Vagina (tissue), 2 donors: ENCODE measurements around the gene WAC. TPM values are rescaled to one million over a fixed set of nuclear protein-coding genes. Genes with fewer than 3 reads are reported as not detected.
A peak's percentile ranks its signal among the peaks of the same experiment; 100 is the strongest.
"Not testable (repeated sequence)": the region's sequence is repeated elsewhere in the genome, so short reads cannot be mapped to it uniquely, and the experiment has no call there.

ENCODE experiments used
- DNase-seq, 2 donors: peaks; one replicate each; pipeline ENCODE4 v3.0.0-alpha.2; 2017; ENCODE audit errors: extremely low spot score in 2 of 2
- H3K27ac ChIP-seq: fragments of 200-600 bp; sonication (generic); one replicate; pipeline ENCODE4 v1.5.1; 2019
- H3K27me3 ChIP-seq: fragments of 200-600 bp; sonication (generic); one replicate; pipeline ENCODE4 v1.5.1; 2019
- H3K36me3 ChIP-seq, 2 donors: fragments of 200-600 bp; sonication (generic); one replicate each; pipeline ENCODE4 v1.5.1; 2017 to 2019
- H3K4me1 ChIP-seq: fragments of 200-600 bp; sonication (generic); one replicate; pipeline ENCODE4 v1.5.1; 2019
- H3K4me3 ChIP-seq, 2 donors: fragments of 200-600 bp; sonication (generic); 1 replicate in 1 of 2; 2 replicates in 1 of 2; pipeline ENCODE4 v1.5.1; 2016 to 2019
- H3K9me3 ChIP-seq: fragments of 200-600 bp; sonication (generic); one replicate; pipeline ENCODE4 v1.5.1; 2019
- POLR2A ChIP-seq, 2 donors: fragments of 450-650 bp; IDR thresholded peaks; one replicate each; pipeline ENCODE4 v1.6.1; 2017; ENCODE audit warnings: antibody characterized with exemption in 2 of 2, mild to moderate bottlenecking in 2 of 2, moderate library complexity in 2 of 2
- POLR2AphosphoS5 ChIP-seq, 2 donors: sonication (generic); formaldehyde crosslinking; IDR thresholded peaks; one replicate each; pipeline ENCODE4 v1.9.0; 2017; ENCODE audit warnings: antibody characterized with exemption in 2 of 2, mild to moderate bottlenecking in 2 of 2, low read depth in 1 of 2; ENCODE audit not compliant: insufficient read depth in 1 of 2
- intact Hi-C: fragments of 100-400 bp; cut with DNase I; formaldehyde crosslinking; loops from one replicate; pipeline ENCODE4 v1.15.1; 2023
- total RNA-seq: library from RNA; depleted of rRNA; stranded (reverse); fragments of >200 nt; gene quantifications from one replicate; pipeline ENCODE4 v1.2.3, GENCODE V29; 2016
- TF ChIP-seq, protein P1 (sequence below), 3 experiments: fragments of 450-650 bp in 2 of 3; fragments of 200-600 bp in 1 of 3; sonication (generic) in 1 of 3; IDR thresholded peaks; one replicate each; pipeline ENCODE4 v1.5.1; 2017 to 2019; ENCODE audit warnings: antibody characterized with exemption in 3 of 3, mild to moderate bottlenecking in 2 of 3, moderate library complexity in 2 of 3

WAC gene, protein sequence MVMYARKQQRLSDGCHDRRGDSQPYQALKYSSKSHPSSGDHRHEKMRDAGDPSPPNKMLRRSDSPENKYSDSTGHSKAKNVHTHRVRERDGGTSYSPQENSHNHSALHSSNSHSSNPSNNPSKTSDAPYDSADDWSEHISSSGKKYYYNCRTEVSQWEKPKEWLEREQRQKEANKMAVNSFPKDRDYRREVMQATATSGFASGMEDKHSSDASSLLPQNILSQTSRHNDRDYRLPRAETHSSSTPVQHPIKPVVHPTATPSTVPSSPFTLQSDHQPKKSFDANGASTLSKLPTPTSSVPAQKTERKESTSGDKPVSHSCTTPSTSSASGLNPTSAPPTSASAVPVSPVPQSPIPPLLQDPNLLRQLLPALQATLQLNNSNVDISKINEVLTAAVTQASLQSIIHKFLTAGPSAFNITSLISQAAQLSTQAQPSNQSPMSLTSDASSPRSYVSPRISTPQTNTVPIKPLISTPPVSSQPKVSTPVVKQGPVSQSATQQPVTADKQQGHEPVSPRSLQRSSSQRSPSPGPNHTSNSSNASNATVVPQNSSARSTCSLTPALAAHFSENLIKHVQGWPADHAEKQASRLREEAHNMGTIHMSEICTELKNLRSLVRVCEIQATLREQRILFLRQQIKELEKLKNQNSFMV
- total RNA-seq = 112 TPM

DNA sequence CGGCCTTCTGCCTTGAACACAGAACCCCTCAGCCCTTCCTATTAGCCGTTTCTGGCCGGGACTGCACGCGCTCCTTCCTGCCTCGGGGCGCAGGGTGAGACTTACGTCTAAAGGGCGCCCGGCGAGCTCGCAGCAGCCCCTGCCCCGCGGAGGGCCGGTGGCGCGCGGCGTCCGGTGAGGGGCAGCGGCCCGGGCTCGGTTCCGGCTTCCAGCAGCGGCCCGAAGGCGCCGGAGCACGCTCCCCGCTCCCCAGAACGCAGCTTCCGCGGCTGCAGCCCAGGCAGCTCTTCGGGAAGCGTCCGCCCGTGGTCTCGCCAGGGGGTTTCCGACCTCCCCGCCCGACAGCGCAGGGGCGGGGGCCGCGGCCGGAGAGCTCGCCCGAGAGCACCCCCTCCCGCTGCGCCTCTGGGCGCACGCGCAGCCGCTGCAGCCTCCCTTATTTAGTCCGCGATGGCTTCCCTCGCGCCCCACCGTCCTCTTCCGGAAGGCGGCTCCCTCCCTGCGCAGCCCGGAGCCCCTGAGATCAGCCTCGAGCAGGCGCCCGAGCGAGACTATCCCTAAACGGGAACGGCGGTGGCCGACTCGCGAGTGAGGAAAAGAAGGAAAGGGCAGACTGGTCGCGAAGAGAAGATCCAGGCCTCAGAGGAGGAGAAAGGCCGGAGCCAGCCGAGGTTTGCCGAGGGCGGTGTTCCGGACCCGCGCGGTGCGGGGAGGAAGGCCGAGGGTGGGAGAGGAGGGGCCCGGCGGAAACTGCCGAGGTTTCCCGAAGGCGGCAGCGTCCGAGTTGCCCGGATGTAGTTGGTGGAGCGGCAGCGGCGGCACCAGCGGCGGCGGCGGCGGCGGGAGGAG is at the start of gene WAC:
Gene WAC (plus strand): TSS at position 782 of the 849 bp plus-strand sequence. CDS start 462 bp downstream, outside the sequence.
- peak within 1 kb of the TSS; percentile 57 to 99 for H3K4me3 ChIP-seq
- H3K27ac ChIP-seq = peak within 1 kb of the TSS; percentile 88
- TF ChIP-seq, protein P1, sequence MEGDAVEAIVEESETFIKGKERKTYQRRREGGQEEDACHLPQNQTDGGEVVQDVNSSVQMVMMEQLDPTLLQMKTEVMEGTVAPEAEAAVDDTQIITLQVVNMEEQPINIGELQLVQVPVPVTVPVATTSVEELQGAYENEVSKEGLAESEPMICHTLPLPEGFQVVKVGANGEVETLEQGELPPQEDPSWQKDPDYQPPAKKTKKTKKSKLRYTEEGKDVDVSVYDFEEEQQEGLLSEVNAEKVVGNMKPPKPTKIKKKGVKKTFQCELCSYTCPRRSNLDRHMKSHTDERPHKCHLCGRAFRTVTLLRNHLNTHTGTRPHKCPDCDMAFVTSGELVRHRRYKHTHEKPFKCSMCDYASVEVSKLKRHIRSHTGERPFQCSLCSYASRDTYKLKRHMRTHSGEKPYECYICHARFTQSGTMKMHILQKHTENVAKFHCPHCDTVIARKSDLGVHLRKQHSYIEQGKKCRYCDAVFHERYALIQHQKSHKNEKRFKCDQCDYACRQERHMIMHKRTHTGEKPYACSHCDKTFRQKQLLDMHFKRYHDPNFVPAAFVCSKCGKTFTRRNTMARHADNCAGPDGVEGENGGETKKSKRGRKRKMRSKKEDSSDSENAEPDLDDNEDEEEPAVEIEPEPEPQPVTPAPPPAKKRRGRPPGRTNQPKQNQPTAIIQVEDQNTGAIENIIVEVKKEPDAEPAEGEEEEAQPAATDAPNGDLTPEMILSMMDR (IDR thresholded peaks at IDR 0.05) = no peak
- TF ChIP-seq POLR2A (IDR thresholded peaks at IDR 0.05) (peak in 1 of 2 donors; percentile 76), POLR2AphosphoS5 (IDR thresholded peaks at IDR 0.05; ENCODE audit: insufficient read depth in 1 of 2, low read depth in 1 of 2) (peak; percentile 92 to 97)
- H3K4me1 ChIP-seq = peaks cover 58% of the 10 kb centered on the region
- H3K9me3 ChIP-seq = no peaks in the 10 kb centered on the region
- H3K27me3 ChIP-seq = no peaks in the 10 kb centered on the region
- peak in 1 of 2 donors; percentile 95 for DNase-seq
- peaks cover 0 to 20% of the 10 kb centered on the region in 2 donors for H3K36me3 ChIP-seq
- intact Hi-C loops = loop anchor here (5.0 kb wide), 1 partner anchor 1375 kb away; the partner anchor contains the start of gene MASTL

DNA sequence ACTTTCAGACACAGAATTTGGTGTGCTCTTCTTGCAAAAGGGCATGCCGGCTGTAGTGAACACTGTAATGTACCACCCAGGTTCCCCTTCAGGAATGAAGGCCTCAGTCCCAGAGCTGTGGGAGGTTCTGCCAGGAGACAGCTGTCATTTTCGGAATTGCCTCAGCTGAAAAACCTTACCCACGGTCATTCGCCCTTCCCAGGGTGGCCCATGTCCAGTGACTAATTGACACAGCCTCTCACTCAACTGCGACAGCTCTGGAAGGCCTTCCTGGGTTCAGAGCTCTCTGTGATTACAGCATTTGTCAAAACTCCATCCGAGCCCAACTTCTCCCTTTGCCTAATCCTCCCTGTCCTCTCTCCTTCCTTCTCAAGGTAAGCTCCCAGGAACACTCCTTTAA is 43.7 kb upstream of the WAC start:
- intact Hi-C loops = no loop called here
- H3K4me1 ChIP-seq = no peaks in the 10 kb centered on the region
- DNase-seq = no peak
- H3K36me3 ChIP-seq = no peaks in the 10 kb centered on the region
- no peaks in the 10 kb centered on the region for H3K27me3 ChIP-seq
- no peak overlapping the region for H3K4me3 ChIP-seq
- TF ChIP-seq, protein P1 (IDR thresholded peaks at IDR 0.05) = no peak
- TF ChIP-seq POLR2AphosphoS5 (IDR thresholded peaks at IDR 0.05; ENCODE audit: insufficient read depth in 1 of 2, low read depth in 1 of 2) (no peak), POLR2A (IDR thresholded peaks at IDR 0.05) (no peak)
- no peak overlapping the region for H3K27ac ChIP-seq
- no peaks in the 10 kb centered on the region for H3K9me3 ChIP-seq

DNA sequence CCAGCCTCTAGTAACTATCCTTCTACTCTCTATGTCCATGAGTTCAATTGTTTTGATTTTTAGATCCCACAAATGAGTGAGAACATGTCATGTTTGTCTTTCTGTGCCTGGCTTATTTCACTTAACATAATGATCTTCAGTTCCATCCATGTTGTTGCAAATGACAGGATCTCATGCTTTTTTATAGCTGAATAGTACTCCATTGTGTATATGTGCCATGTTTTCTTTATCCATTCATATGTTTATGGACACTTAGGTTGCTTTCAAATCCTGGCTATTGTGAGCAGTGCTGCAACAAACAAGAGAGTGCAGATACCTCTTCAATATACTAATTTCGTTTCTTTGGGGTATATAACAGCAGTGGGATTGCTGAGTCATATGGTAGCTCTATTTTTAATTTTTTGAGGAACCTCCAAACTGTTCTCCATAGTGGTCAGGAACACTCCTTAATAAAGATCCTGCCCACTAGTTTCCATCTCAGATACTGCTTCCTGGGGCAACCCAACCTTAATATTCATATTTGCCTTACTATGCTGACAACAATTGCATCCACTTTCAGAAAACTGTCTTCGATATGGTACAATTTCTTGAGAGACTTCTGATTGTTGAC is 42.6 kb upstream of the WAC start:
- intact Hi-C loops, H3K36me3 ChIP-seq, H3K4me1 ChIP-seq, H3K27ac ChIP-seq, DNase-seq, H3K4me3 ChIP-seq, H3K27me3 ChIP-seq, H3K9me3 ChIP-seq: not testable (repeated sequence)

DNA sequence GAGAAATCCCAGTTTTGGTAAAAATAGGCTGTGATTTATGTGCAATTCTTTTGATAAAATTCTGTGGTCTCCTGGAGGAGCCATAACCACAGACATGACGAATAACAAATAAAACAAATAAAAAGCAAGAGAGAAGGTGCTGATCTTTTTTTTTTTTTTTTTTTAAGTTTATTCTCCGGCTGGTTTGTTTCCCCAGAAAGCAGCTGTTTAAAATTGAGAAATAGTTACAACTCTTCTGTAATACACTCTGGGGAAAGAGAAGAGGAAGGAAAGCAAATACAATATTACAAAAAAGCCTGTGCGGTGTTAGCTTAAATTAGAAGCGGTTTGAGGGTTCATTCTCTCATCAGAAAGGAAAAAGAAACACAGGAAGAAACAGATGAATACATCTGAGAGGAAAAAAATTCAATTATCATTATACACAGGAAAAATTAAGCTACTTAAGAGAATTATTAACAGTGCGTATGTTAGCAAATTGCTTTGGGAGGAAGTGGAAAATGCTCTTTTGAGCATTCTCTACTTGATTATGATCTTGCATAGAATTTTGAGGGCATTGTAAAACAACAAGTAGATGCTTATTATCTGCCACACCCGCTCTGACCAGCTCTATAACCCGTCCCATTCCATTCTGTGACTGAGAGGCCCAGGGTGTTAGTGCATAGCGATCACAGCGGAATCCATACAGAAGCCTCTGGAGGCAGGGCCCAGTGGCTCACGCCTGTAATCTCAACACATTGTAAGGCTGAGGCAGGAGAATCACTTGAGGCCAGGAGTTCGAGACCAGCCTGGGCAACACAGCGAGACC is 40.6 kb upstream of the WAC start:
- no peak overlapping the region for H3K27ac ChIP-seq
- no peak overlapping the region for H3K4me3 ChIP-seq

More for the DNA sequence above, 40.6 kb upstream of the WAC start:
- TF ChIP-seq, protein P1 (IDR thresholded peaks at IDR 0.05) = no peak
- TF ChIP-seq POLR2AphosphoS5 (IDR thresholded peaks at IDR 0.05; ENCODE audit: insufficient read depth in 1 of 2, low read depth in 1 of 2) = no peak
- TF ChIP-seq POLR2A (IDR thresholded peaks at IDR 0.05) = no peak
- H3K9me3 ChIP-seq = no peaks in the 10 kb centered on the region
- no peaks in the 10 kb centered on the region for H3K27me3 ChIP-seq
- intact Hi-C loops = no loop called here
- no peak for DNase-seq
- H3K36me3 ChIP-seq = no peaks in the 10 kb centered on the region
- no peaks in the 10 kb centered on the region for H3K4me1 ChIP-seq
